SK-N-SH treated with all-trans-retinoic acid at 6 μM for 48 hours (cell line): ENCODE data around the gene APBA2.
A peak's percentile ranks its signal among the peaks of the same experiment; 100 is the strongest.

Experiments used
- ATAC-seq: fragments of 200-7000 bp; cut with Tn5 transposase; 3 replicates; pipeline ENCODE4 v1.9.1; 2020; ENCODE audit warnings: mild to moderate bottlenecking, moderate library complexity
- ARNTL ChIP-seq: fragments of 450-650 bp; formaldehyde crosslinking; IDR thresholded peaks from 2 replicates; pipeline ENCODE4 v1.5.0; 2020; ENCODE audit warnings: low read depth, mild to moderate bottlenecking, moderate library complexity, borderline replicate concordance
- BACH2 ChIP-seq: fragments of 250-450 bp; sonication (Bioruptor Pico); IDR thresholded peaks from 2 replicates; pipeline ENCODE4 v1.9.0; 2021; ENCODE audit warnings: mild to moderate bottlenecking, borderline replicate concordance
- CREB5 ChIP-seq: fragments of 250-450 bp; sonication (Bioruptor Pico); IDR thresholded peaks from 2 replicates; pipeline ENCODE4 v1.5.1; 2020; ENCODE audit warnings: low read depth, mild to moderate bottlenecking, moderate library complexity
- CSDC2 ChIP-seq: fragments of 250-450 bp; sonication (Bioruptor Pico); IDR thresholded peaks from 2 replicates; pipeline ENCODE4 v1.5.0; 2020; ENCODE audit warnings: mild to moderate bottlenecking, moderate library complexity
- ESRRG ChIP-seq: fragments of 250-450 bp; sonication (Bioruptor Pico); IDR thresholded peaks from 2 replicates; pipeline ENCODE4 v1.6.1; 2021; ENCODE audit warnings: mild to moderate bottlenecking
- ISL1 ChIP-seq: fragments of 250-450 bp; sonication (Bioruptor Pico); IDR thresholded peaks from 2 replicates; pipeline ENCODE4 v2.1.2; 2022; ENCODE audit warnings: mild to moderate bottlenecking, moderate library complexity
- OSR1 ChIP-seq: fragments of 250-450 bp; sonication (Bioruptor Pico); IDR thresholded peaks from 2 replicates; pipeline ENCODE4 v1.8.0; 2022; ENCODE audit warnings: moderate library complexity, mild to moderate bottlenecking, inconsistent platforms
- PATZ1 ChIP-seq: fragments of 250-450 bp; sonication (Bioruptor Pico); IDR thresholded peaks from 2 replicates; pipeline ENCODE4 v1.8.0; 2020; ENCODE audit warnings: mild to moderate bottlenecking, moderate library complexity, borderline replicate concordance
- PPARA ChIP-seq: fragments of 250-450 bp; sonication (Bioruptor Pico); IDR thresholded peaks from 2 replicates; pipeline ENCODE4 v1.5.0; 2020; ENCODE audit warnings: mild to moderate bottlenecking, borderline replicate concordance
- SNAI2 ChIP-seq: fragments of 250-450 bp; sonication (Bioruptor Pico); IDR thresholded peaks from 2 replicates; pipeline ENCODE4 v1.5.0; 2020; ENCODE audit warnings: mild to moderate bottlenecking, moderate library complexity
- TCF4 ChIP-seq: fragments of 250-450 bp; sonication (Bioruptor Pico); IDR thresholded peaks from 2 replicates; pipeline ENCODE4 v1.8.0; 2021; ENCODE audit warnings: mild to moderate bottlenecking, moderate library complexity, borderline replicate concordance
- TOX ChIP-seq: fragments of 250-450 bp; sonication (Bioruptor Pico); IDR thresholded peaks from 2 replicates; pipeline ENCODE4 v1.8.0; 2021; ENCODE audit warnings: mild to moderate bottlenecking, moderate library complexity, borderline replicate concordance
- ZC3H10 ChIP-seq: fragments of 250-450 bp; sonication (Bioruptor Pico); IDR thresholded peaks from 2 replicates; pipeline ENCODE4 v1.5.1; 2021; ENCODE audit warnings: mild to moderate bottlenecking, moderate library complexity
- ZFP3 ChIP-seq: fragments of 250-450 bp; sonication (Bioruptor Pico); IDR thresholded peaks from 2 replicates; pipeline ENCODE4 v1.5.0; 2020; ENCODE audit warnings: mild to moderate bottlenecking, moderate library complexity
- ZFP30 ChIP-seq: fragments of 450-650 bp; formaldehyde crosslinking; IDR thresholded peaks from 2 replicates; pipeline ENCODE4 v1.5.0; 2022; ENCODE audit warnings: mild to moderate bottlenecking, moderate library complexity
- ZNF565 ChIP-seq: fragments of 450-650 bp; formaldehyde crosslinking; conservative IDR thresholded peaks from 2 replicates; pipeline ENCODE4 v1.5.0; 2020; ENCODE audit warnings: low read depth, mild to moderate bottlenecking, moderate library complexity
- ZNF8 ChIP-seq: fragments of 450-650 bp; formaldehyde crosslinking; IDR thresholded peaks from 2 replicates; pipeline ENCODE4 v1.5.0; 2020; ENCODE audit warnings: mild to moderate bottlenecking, moderate library complexity
- TF ChIP-seq, protein P1 (sequence below): fragments of 250-450 bp; sonication (Bioruptor Pico); IDR thresholded peaks from 2 replicates; pipeline ENCODE4 v1.5.0; 2020; ENCODE audit warnings: mild to moderate bottlenecking, moderate library complexity
- TF ChIP-seq, protein P2 (sequence below): fragments of 250-450 bp; sonication (Bioruptor Pico); IDR thresholded peaks from 2 replicates; pipeline ENCODE4 v1.8.0; 2021; ENCODE audit warnings: low read depth, mild to moderate bottlenecking, moderate library complexity, borderline replicate concordance
- TF ChIP-seq, protein P3 (sequence below): fragments of 250-450 bp; sonication (Bioruptor Pico); IDR thresholded peaks from 2 replicates; pipeline ENCODE4 v1.5.1; 2021; ENCODE audit warnings: mild to moderate bottlenecking, moderate library complexity

The APBA2 gene

GRCh38 chr15:28921336-28921735 is 35.6 kb downstream of the APBA2 start:
- no peak for ATAC-seq
- TF ChIP-seq ZNF565 (CRISPR knock-in tag) (no peak), ZFP3 (no peak), OSR1 (CRISPR knock-in tag) (no peak), TCF4 (CRISPR knock-in tag) (no peak), ZFP30 (CRISPR knock-in tag) (no peak), ZC3H10 (CRISPR knock-in tag) (no peak), ZNF8 (CRISPR knock-in tag) (no peak), ISL1 (CRISPR knock-in tag) (no peak)
- TF ChIP-seq, protein P1, sequence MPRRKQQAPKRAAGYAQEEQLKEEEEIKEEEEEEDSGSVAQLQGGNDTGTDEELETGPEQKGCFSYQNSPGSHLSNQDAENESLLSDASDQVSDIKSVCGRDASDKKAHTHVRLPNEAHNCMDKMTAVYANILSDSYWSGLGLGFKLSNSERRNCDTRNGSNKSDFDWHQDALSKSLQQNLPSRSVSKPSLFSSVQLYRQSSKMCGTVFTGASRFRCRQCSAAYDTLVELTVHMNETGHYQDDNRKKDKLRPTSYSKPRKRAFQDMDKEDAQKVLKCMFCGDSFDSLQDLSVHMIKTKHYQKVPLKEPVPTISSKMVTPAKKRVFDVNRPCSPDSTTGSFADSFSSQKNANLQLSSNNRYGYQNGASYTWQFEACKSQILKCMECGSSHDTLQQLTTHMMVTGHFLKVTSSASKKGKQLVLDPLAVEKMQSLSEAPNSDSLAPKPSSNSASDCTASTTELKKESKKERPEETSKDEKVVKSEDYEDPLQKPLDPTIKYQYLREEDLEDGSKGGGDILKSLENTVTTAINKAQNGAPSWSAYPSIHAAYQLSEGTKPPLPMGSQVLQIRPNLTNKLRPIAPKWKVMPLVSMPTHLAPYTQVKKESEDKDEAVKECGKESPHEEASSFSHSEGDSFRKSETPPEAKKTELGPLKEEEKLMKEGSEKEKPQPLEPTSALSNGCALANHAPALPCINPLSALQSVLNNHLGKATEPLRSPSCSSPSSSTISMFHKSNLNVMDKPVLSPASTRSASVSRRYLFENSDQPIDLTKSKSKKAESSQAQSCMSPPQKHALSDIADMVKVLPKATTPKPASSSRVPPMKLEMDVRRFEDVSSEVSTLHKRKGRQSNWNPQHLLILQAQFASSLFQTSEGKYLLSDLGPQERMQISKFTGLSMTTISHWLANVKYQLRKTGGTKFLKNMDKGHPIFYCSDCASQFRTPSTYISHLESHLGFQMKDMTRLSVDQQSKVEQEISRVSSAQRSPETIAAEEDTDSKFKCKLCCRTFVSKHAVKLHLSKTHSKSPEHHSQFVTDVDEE (CRISPR knock-in tag), result no peak

- TF ChIP-seq, protein P2, sequence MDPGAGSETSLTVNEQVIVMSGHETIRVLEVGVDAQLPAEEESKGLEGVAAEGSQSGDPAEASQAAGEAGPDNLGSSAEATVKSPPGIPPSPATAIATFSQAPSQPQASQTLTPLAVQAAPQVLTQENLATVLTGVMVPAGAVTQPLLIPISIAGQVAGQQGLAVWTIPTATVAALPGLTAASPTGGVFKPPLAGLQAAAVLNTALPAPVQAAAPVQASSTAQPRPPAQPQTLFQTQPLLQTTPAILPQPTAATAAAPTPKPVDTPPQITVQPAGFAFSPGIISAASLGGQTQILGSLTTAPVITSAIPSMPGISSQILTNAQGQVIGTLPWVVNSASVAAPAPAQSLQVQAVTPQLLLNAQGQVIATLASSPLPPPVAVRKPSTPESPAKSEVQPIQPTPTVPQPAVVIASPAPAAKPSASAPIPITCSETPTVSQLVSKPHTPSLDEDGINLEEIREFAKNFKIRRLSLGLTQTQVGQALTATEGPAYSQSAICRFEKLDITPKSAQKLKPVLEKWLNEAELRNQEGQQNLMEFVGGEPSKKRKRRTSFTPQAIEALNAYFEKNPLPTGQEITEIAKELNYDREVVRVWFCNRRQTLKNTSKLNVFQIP (CRISPR knock-in tag), result no peak
- TF ChIP-seq OSR1 (CRISPR knock-in tag) (no peak), CREB5 (CRISPR knock-in tag) (no peak), PATZ1 (CRISPR knock-in tag) (no peak)
- ATAC-seq, result peak; percentile 34; the same call in 1 of the 3 replicates
Measured at GRCh38 chr15:28921919-28922706, 36.3 kb downstream of the APBA2 start.

GRCh38 chr15:28922707-28923012 is 36.9 kb downstream of the APBA2 start:
- ATAC-seq, result no peak
- TF ChIP-seq ARNTL (CRISPR knock-in tag) (no peak), BACH2 (no peak), ZFP3 (no peak), ZNF8 (CRISPR knock-in tag) (no peak), ZFP30 (CRISPR knock-in tag) (no peak), ESRRG (CRISPR knock-in tag) (no peak), ZC3H10 (CRISPR knock-in tag) (no peak), PPARA (CRISPR knock-in tag) (no peak), CSDC2 (CRISPR knock-in tag) (no peak), SNAI2 (no peak), ZNF565 (CRISPR knock-in tag) (no peak), TOX (CRISPR knock-in tag) (no peak)
- TF ChIP-seq, protein P3, sequence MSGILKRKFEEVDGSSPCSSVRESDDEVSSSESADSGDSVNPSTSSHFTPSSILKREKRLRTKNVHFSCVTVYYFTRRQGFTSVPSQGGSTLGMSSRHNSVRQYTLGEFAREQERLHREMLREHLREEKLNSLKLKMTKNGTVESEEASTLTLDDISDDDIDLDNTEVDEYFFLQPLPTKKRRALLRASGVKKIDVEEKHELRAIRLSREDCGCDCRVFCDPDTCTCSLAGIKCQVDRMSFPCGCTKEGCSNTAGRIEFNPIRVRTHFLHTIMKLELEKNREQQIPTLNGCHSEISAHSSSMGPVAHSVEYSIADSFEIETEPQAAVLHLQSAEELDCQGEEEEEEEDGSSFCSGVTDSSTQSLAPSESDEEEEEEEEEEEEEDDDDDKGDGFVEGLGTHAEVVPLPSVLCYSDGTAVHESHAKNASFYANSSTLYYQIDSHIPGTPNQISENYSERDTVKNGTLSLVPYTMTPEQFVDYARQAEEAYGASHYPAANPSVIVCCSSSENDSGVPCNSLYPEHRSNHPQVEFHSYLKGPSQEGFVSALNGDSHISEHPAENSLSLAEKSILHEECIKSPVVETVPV, result no peak
- TF ChIP-seq, protein P1 (CRISPR knock-in tag), result no peak
